GM12878 (cell line): ENCODE data around the gene IFNK. TPM values are rescaled to one million over a fixed set of nuclear protein-coding genes. Genes with fewer than 3 reads are reported as not detected.

Source experiments
- ASH2L ChIP-seq: fragments of 300-600, 200-600 bp; sonication (generic); IDR thresholded peaks from 2 replicates; pipeline ENCODE4 v1.6.1; 2017; ENCODE audit warnings: low read depth, mild to moderate bottlenecking, borderline replicate concordance
- FOXM1 ChIP-seq: IDR thresholded peaks from 2 replicates; pipeline ENCODE4 v1.6.1; 2012; ENCODE audit warnings: low read depth, mild to moderate bottlenecking, inconsistent platforms, low read length, moderate library complexity
- IKZF1 ChIP-seq: fragments of 450-650 bp; conservative IDR thresholded peaks from 2 replicates; pipeline ENCODE4 v1.6.1; 2017; ENCODE audit warnings: antibody characterized with exemption, mild to moderate bottlenecking
- IKZF2 ChIP-seq, 2 experiments: fragments of 450-650 bp; IDR thresholded peaks; 2 replicates each; pipeline ENCODE4 v1.6.1; 2017; ENCODE audit warnings: mild to moderate bottlenecking in 2 of 2, moderate library complexity in 2 of 2
- LARP7 ChIP-seq: fragments of 450-650 bp; IDR thresholded peaks from 2 replicates; pipeline ENCODE4 v1.6.1; 2017; ENCODE audit warnings: mild to moderate bottlenecking
- NFXL1 ChIP-seq: fragments of 450-650 bp; IDR thresholded peaks from 2 replicates; pipeline ENCODE4 v1.6.1; 2017; ENCODE audit warnings: antibody characterized with exemption, mild to moderate bottlenecking, borderline replicate concordance
- NRF1 ChIP-seq: conservative IDR thresholded peaks from 2 replicates; pipeline ENCODE4 v1.6.1; 2011; ENCODE audit warnings: mild to moderate bottlenecking, low read depth, low read length, improper control_type of control experiment
- PAX8 ChIP-seq: fragments of 450-650 bp; IDR thresholded peaks from 2 replicates; pipeline ENCODE4 v1.6.1; 2017; ENCODE audit warnings: mild to moderate bottlenecking, moderate library complexity
- POLR2AphosphoS5 ChIP-seq: IDR thresholded peaks from 2 replicates; pipeline ENCODE4 v1.6.1; 2011; ENCODE audit warnings: mild to moderate bottlenecking, low read length, inconsistent platforms
- POU2F2 ChIP-seq: IDR thresholded peaks from 3 replicates; pipeline ENCODE4 v1.6.1; 2011; ENCODE audit warnings: low read depth, mild to moderate bottlenecking, low read length, borderline replicate concordance
- SMARCA5 ChIP-seq: fragments of 450-650 bp; IDR thresholded peaks from 2 replicates; pipeline ENCODE4 v1.6.1; 2017; ENCODE audit warnings: mild to moderate bottlenecking
- SMC3 ChIP-seq: IDR thresholded peaks from 2 replicates; pipeline ENCODE4 v1.6.1; 2011; ENCODE audit warnings: low read length, improper control_type of control experiment, borderline replicate concordance
- SREBF2 ChIP-seq: IDR thresholded peaks from 2 replicates; pipeline ENCODE4 v1.6.1; 2012; ENCODE audit warnings: mild to moderate bottlenecking, low read length
- SUPT20H ChIP-seq: IDR thresholded peaks from 2 replicates; pipeline ENCODE4 v1.6.1; 2011; ENCODE audit warnings: low read depth, mild to moderate bottlenecking, low read length, moderate library complexity, borderline replicate concordance; ENCODE audit not compliant: control insufficient read depth
- SUZ12 ChIP-seq: fragments of 200-600 bp; sonication (generic); IDR thresholded peaks from one replicate; pipeline ENCODE4 v1.6.1; 2018; ENCODE audit warnings: antibody characterized with exemption, mild to moderate bottlenecking; ENCODE audit not compliant: unreplicated experiment
- ZNF207 ChIP-seq: fragments of 450-650 bp; IDR thresholded peaks from 2 replicates; pipeline ENCODE4 v1.6.1; 2014; ENCODE audit warnings: antibody characterized with exemption, mild to moderate bottlenecking, borderline replicate concordance
- ZNF217 ChIP-seq: fragments of 450-650 bp; IDR thresholded peaks from 2 replicates; pipeline ENCODE4 v1.6.1; 2017; ENCODE audit warnings: antibody characterized with exemption, mild to moderate bottlenecking
- polyA plus RNA-seq, 11 experiments: library from polyadenylated mRNA; depleted of rRNA in 4 of 11; unstranded in 6 of 11; stranded (reverse) in 5 of 11; fragments of >200 nt; fragmentation: Nextera tagmentation in 4 of 11; fragmentation: Illumina TruSeq in 1 of 11; extraction: Ambion mirVana in 4 of 11; extraction: Trizol in 1 of 11; gene quantifications; 1 replicate in 1 of 11; 2 replicates in 10 of 11; pipeline versions ENCODE4 v1.2.1 to v1.2.3, GENCODE V29; 2011 to 2016; ENCODE audit warnings: inconsistent platforms in 2 of 11, missing spikeins in 2 of 11, low read depth in 1 of 11
- total RNA-seq, 4 experiments: library from RNA; depleted of rRNA in 3 of 4; stranded (reverse); fragments of >200 nt in 3 of 4; fragmentation: Illumina TruSeq in 1 of 4; extraction: Trizol in 1 of 4; gene quantifications; 2 replicates each; pipeline versions ENCODE4 v1.2.1 to v1.2.3, GENCODE V29; 2013 to 2021
- TF ChIP-seq, protein P1 (sequence below): fragments of 450-650 bp; formaldehyde crosslinking; IDR thresholded peaks from 2 replicates; pipeline ENCODE4 v1.4.0; 2020; ENCODE audit warnings: mild to moderate bottlenecking, moderate library complexity
- TF ChIP-seq, protein P2 (sequence below): fragments of 450-650 bp; IDR thresholded peaks from 2 replicates; pipeline ENCODE4 v1.6.1; 2017; ENCODE audit warnings: mild to moderate bottlenecking
- TF ChIP-seq, protein P3 (sequence below): IDR thresholded peaks from 2 replicates; pipeline ENCODE4 v1.6.1; 2012; ENCODE audit warnings: low read length, inconsistent platforms
- TF ChIP-seq, protein P4 (sequence below): fragments of 450-650 bp; IDR thresholded peaks from 2 replicates; pipeline ENCODE4 v1.6.1; 2018; ENCODE audit warnings: mild to moderate bottlenecking, low read depth, moderate library complexity; ENCODE audit not compliant: partially characterized antibody

IFNK gene
- total and polyA plus RNA-seq, 10 of the 15 experiments (the other 5 are each of a cell fraction or from before 2014, with no cell fraction given): 0.06 TPM; not detected in 9

DNA sequence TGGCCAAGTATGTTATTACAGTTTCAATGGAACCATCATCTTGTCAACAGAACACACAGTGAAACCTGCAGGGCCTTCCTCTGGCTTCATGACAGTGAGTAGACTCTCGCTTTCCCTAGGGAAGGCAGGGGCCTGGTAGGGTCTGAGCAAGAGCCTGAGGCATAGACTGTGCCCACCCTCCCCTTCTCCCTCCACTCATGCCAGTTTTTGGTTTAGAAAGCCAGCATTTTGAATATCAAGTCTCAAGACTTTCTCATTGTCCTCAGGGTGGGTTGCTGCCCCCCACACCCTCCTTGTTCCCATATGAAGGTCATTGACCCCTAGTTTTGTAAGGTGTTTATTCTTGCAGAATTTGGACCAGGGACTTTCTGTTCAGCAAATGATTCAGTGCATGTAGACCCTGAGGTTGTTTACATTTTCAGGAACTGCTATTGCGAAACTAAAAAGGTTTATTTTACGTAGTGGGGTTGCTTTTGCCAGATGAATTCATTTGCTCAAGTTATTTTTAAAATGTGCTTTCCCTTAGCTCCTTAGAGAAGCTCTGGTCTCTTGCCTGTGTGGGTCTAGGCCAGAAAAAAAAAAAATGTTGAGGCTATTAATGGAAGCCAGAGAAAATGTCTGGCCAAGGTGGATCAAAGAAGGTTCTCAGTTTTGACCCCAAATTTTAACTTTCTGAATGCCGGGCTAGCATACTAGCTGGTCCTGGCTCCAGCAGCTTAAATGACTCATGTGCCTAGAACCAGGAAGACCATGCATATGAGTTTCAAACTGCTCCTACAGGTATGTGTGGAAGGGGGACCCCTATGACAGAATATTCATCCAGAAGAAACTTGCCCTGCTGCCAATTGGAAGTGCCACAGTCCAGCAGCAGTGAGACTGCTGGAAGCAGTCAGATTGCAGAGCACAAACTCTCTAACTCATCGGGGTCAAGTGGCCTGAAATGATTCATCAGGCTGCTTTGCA is 15.7 kb downstream of the IFNK start (continued):
- TF ChIP-seq SUZ12 (no peak), PAX8 (no peak), POLR2AphosphoS5 (no peak), ASH2L (no peak), SUPT20H (no peak), IKZF2 (IDR thresholded peaks at IDR 0.05) (0 out of 4 replicates have a peak, but pooled peaks of 1 of the 2 experiments have one; percentile 6), ZNF217 (no peak), NFXL1 (no peak), SREBF2 (no peak), FOXM1 (no peak), NRF1 (no peak), IKZF1 (no peak), SMARCA5 (no peak), LARP7 (no peak), POU2F2 (no peak), ZNF207 (no peak), SMC3 (no peak)
- TF ChIP-seq, protein P1, sequence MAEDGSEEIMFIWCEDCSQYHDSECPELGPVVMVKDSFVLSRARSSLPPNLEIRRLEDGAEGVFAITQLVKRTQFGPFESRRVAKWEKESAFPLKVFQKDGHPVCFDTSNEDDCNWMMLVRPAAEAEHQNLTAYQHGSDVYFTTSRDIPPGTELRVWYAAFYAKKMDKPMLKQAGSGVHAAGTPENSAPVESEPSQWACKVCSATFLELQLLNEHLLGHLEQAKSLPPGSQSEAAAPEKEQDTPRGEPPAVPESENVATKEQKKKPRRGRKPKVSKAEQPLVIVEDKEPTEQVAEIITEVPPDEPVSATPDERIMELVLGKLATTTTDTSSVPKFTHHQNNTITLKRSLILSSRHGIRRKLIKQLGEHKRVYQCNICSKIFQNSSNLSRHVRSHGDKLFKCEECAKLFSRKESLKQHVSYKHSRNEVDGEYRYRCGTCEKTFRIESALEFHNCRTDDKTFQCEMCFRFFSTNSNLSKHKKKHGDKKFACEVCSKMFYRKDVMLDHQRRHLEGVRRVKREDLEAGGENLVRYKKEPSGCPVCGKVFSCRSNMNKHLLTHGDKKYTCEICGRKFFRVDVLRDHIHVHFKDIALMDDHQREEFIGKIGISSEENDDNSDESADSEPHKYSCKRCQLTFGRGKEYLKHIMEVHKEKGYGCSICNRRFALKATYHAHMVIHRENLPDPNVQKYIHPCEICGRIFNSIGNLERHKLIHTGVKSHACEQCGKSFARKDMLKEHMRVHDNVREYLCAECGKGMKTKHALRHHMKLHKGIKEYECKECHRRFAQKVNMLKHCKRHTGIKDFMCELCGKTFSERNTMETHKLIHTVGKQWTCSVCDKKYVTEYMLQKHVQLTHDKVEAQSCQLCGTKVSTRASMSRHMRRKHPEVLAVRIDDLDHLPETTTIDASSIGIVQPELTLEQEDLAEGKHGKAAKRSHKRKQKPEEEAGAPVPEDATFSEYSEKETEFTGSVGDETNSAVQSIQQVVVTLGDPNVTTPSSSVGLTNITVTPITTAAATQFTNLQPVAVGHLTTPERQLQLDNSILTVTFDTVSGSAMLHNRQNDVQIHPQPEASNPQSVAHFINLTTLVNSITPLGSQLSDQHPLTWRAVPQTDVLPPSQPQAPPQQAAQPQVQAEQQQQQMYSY (CRISPR knock-in tag): no peak
- TF ChIP-seq, protein P2, sequence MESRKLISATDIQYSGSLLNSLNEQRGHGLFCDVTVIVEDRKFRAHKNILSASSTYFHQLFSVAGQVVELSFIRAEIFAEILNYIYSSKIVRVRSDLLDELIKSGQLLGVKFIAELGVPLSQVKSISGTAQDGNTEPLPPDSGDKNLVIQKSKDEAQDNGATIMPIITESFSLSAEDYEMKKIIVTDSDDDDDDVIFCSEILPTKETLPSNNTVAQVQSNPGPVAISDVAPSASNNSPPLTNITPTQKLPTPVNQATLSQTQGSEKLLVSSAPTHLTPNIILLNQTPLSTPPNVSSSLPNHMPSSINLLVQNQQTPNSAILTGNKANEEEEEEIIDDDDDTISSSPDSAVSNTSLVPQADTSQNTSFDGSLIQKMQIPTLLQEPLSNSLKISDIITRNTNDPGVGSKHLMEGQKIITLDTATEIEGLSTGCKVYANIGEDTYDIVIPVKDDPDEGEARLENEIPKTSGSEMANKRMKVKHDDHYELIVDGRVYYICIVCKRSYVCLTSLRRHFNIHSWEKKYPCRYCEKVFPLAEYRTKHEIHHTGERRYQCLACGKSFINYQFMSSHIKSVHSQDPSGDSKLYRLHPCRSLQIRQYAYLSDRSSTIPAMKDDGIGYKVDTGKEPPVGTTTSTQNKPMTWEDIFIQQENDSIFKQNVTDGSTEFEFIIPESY: no peak
- TF ChIP-seq, protein P3, sequence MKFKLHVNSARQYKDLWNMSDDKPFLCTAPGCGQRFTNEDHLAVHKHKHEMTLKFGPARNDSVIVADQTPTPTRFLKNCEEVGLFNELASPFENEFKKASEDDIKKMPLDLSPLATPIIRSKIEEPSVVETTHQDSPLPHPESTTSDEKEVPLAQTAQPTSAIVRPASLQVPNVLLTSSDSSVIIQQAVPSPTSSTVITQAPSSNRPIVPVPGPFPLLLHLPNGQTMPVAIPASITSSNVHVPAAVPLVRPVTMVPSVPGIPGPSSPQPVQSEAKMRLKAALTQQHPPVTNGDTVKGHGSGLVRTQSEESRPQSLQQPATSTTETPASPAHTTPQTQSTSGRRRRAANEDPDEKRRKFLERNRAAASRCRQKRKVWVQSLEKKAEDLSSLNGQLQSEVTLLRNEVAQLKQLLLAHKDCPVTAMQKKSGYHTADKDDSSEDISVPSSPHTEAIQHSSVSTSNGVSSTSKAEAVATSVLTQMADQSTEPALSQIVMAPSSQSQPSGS: no peak
- TF ChIP-seq, protein P4, sequence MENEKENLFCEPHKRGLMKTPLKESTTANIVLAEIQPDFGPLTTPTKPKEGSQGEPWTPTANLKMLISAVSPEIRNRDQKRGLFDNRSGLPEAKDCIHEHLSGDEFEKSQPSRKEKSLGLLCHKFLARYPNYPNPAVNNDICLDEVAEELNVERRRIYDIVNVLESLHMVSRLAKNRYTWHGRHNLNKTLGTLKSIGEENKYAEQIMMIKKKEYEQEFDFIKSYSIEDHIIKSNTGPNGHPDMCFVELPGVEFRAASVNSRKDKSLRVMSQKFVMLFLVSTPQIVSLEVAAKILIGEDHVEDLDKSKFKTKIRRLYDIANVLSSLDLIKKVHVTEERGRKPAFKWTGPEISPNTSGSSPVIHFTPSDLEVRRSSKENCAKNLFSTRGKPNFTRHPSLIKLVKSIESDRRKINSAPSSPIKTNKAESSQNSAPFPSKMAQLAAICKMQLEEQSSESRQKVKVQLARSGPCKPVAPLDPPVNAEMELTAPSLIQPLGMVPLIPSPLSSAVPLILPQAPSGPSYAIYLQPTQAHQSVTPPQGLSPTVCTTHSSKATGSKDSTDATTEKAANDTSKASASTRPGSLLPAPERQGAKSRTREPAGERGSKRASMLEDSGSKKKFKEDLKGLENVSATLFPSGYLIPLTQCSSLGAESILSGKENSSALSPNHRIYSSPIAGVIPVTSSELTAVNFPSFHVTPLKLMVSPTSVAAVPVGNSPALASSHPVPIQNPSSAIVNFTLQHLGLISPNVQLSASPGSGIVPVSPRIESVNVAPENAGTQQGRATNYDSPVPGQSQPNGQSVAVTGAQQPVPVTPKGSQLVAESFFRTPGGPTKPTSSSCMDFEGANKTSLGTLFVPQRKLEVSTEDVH: no peak
